OCI-LY7 (cell line): ENCODE data around the gene SLC30A7. TPM values are rescaled to one million over a fixed set of nuclear protein-coding genes. Genes with fewer than 3 reads are reported as not detected.

Experiments
- BruUV-seq: library from RNA; stranded (reverse); fragments of 400-500 nt; replicated peaks from 2 replicates; lab custom pipeline; 2021; lab: Mats Ljungman, UMichigan
- CTCF ChIA-PET: fragments of 300-600 bp; sonication (Branson Sonifier 250); formaldehyde crosslinking; loops from one replicate; lab custom pipeline; 2022; ENCODE audit warnings: antibody characterized with exemption; ENCODE audit not compliant: unreplicated experiment; lab: Charles Lee
- POLR2A ChIA-PET: fragments of 300-600 bp; sonication (Branson Sonifier 250); formaldehyde crosslinking; loops from one replicate; lab custom pipeline; 2022; ENCODE audit warnings: antibody characterized with exemption; lab: Charles Lee
- DNase-seq: peaks from one replicate; pipeline ENCODE4 v3.0.0-alpha.2; 2015; ENCODE audit warnings: low spot score
- H2AFZ ChIP-seq: fragments of 200-600 bp; sonication (generic), shearing (Covaris generic); 2 replicates; pipeline ENCODE4 v1.6.1; 2014; ENCODE audit warnings: mild to moderate bottlenecking, antibody characterized with exemption, low read length, moderate library complexity
- H3K27ac ChIP-seq: fragments of 200-600 bp; sonication (generic); 2 replicates; pipeline ENCODE4 v1.5.1; 2014; ENCODE audit warnings: mixed run types, low read depth, mild to moderate bottlenecking, moderate library complexity, low read length, inconsistent platforms; ENCODE audit not compliant: poor library complexity, severe bottlenecking
- H3K36me3 ChIP-seq: fragments of 200-600 bp; sonication (generic); 2 replicates; pipeline ENCODE4 v1.6.1; 2014; ENCODE audit warnings: mild to moderate bottlenecking, antibody characterized with exemption, low read length, moderate library complexity, mixed read lengths; ENCODE audit not compliant: insufficient read depth
- H3K4me1 ChIP-seq: fragments of 200-600 bp; sonication (generic); 2 replicates; pipeline ENCODE4 v1.5.1; 2014; ENCODE audit warnings: mild to moderate bottlenecking, low read length; ENCODE audit not compliant: insufficient read depth, poor library complexity, severe bottlenecking
- H3K4me2 ChIP-seq: fragments of 200-600 bp; sonication (generic); 2 replicates; pipeline ENCODE4 v1.6.1; 2014; ENCODE audit warnings: mild to moderate bottlenecking, low read length
- H3K4me3 ChIP-seq: fragments of 200-600 bp; sonication (generic); 2 replicates; pipeline ENCODE4 v1.5.1; 2014; ENCODE audit warnings: mild to moderate bottlenecking, low read depth, low read length; ENCODE audit not compliant: poor library complexity, severe bottlenecking
- H3K79me2 ChIP-seq: fragments of 200-600 bp; sonication (generic); 2 replicates; pipeline ENCODE4 v1.6.1; 2016; ENCODE audit warnings: low read depth, mild to moderate bottlenecking, low read length, moderate library complexity, mixed read lengths; ENCODE audit not compliant: insufficient read depth
- H3K9me2 ChIP-seq: fragments of 200-600 bp; sonication (generic); 2 replicates; pipeline ENCODE4 v1.6.1; 2016; ENCODE audit warnings: mild to moderate bottlenecking, low read length, mixed read lengths; ENCODE audit not compliant: insufficient read depth
- H3K9me3 ChIP-seq: fragments of 200-600 bp; sonication (generic); 2 replicates; pipeline ENCODE4 v1.6.1; 2014; ENCODE audit warnings: mild to moderate bottlenecking, mixed run types, low read length, mixed read lengths
- H4K20me1 ChIP-seq: fragments of 200-600 bp; sonication (generic); 2 replicates; pipeline ENCODE4 v1.6.1; 2014; ENCODE audit warnings: mild to moderate bottlenecking, antibody characterized with exemption, low read length, moderate library complexity, mixed read lengths; ENCODE audit not compliant: insufficient read depth
- CTCF ChIP-seq: fragments of 200-600 bp; sonication (generic); conservative IDR thresholded peaks from 2 replicates; pipeline ENCODE4 v1.5.1; 2014; ENCODE audit warnings: mild to moderate bottlenecking, antibody characterized with exemption, low read length, moderate library complexity, mixed read lengths
- EZH2phosphoT487 ChIP-seq: fragments of 200-600 bp; sonication (generic); IDR thresholded peaks from 2 replicates; pipeline ENCODE4 v1.6.1; 2018; ENCODE audit warnings: low read depth, borderline replicate concordance, mild to moderate bottlenecking, mixed run types, antibody characterized with exemption, low read length, moderate library complexity, mixed read lengths
- intact Hi-C: fragments of 100-400 bp; cut with micrococcal nuclease; formaldehyde crosslinking; loops from one replicate; pipeline ENCODE4 v1.10.0; 2022; ENCODE audit not compliant: unreplicated experiment
- total RNA-seq, 2 experiments: library from RNA; depleted of rRNA in 1 of 2; stranded (reverse); fragments of >200 nt in 1 of 2; shearing (Covaris generic) in 1 of 2; gene quantifications; 2 replicates each; pipeline ENCODE4 v1.2.3, GENCODE V29; 2014 to 2022

SLC30A7 gene
- total RNA-seq, 2 experiments from 2014 or later: 8.6 to 15.3 TPM

GRCh38 chr1:101005183-101005582 lies 109.3 kb downstream of the SLC30A7 start:
- peaks cover 73% of the 10 kb centered on the region for H3K36me3 ChIP-seq
- ChIA-PET CTCF (no interaction called here), POLR2A (interaction anchor here (0.6 to 2.6 kb wide), 4 partner anchors 9 to 573 kb away, joined by 3 to 9 read pairs (median 3); no protein-coding TSS in a partner anchor)
- H3K79me2 ChIP-seq: no peaks in the 10 kb centered on the region
- no peak overlapping the region for H3K27ac ChIP-seq
- H4K20me1 ChIP-seq: 0 out of 2 replicates have a peak, but pooled peaks cover 4% of the 10 kb centered on the region
- H3K4me3 ChIP-seq: no peak overlapping the region
- no peak overlapping the region for H3K4me2 ChIP-seq
- H3K4me1 ChIP-seq: peaks cover 8% of the 10 kb centered on the region
- intact Hi-C loops: no loop called here
- DNase-seq: no peak
- TF ChIP-seq CTCF: no peak
- no peak for TF ChIP-seq EZH2phosphoT487
- H2AFZ ChIP-seq: no peak overlapping the region
- no TSS peak for BruUV-seq
- H3K9me3 ChIP-seq: no peaks in the 10 kb centered on the region
- H3K9me2 ChIP-seq: no peaks in the 10 kb centered on the region

- Histone ChIP-seq H3K9me2 (no peaks in the 10 kb centered on the region), H3K36me3 (peaks cover 72% of the 10 kb centered on the region), H4K20me1 (0 out of 2 replicates have a peak, but pooled peaks cover 4% of the 10 kb centered on the region), H3K79me2 (no peaks in the 10 kb centered on the region), H3K27ac (no peak overlapping the region), H3K4me3 (no peak overlapping the region), H3K4me1 (peaks cover 8% of the 10 kb centered on the region), H3K9me3 (no peaks in the 10 kb centered on the region), H3K4me2 (no peak overlapping the region), H2AFZ (no peak overlapping the region)
- TF ChIP-seq EZH2phosphoT487 (no peak), CTCF (no peak)
- DNase-seq: no peak
- intact Hi-C loops: no loop called here
- ChIA-PET CTCF (no interaction called here), POLR2A (interaction anchor here (0.7 to 2.6 kb wide), 3 partner anchors 19 to 968 kb away, joined by 3 to 9 read pairs (median 4); no protein-coding TSS in a partner anchor)
- BruUV-seq: no TSS peak
Observed at GRCh38 chr1:101005871-101006270, 110.0 kb downstream of the SLC30A7 start.

GRCh38 chr1:101006553-101006952 lies 110.7 kb downstream of the SLC30A7 start:
- intact Hi-C loops: no loop called here
- Histone ChIP-seq H3K79me2 (no peaks in the 10 kb centered on the region), H3K9me2 (no peaks in the 10 kb centered on the region), H3K4me1 (peaks cover 8% of the 10 kb centered on the region), H2AFZ (no peak overlapping the region), H3K9me3 (no peaks in the 10 kb centered on the region), H4K20me1 (0 out of 2 replicates have a peak, but pooled peaks cover 4% of the 10 kb centered on the region), H3K4me3 (no peak overlapping the region), H3K4me2 (no peak overlapping the region), H3K27ac (no peak overlapping the region), H3K36me3 (peaks cover 74% of the 10 kb centered on the region)
- BruUV-seq: no TSS peak
- ChIA-PET CTCF (no interaction called here), POLR2A (interaction anchor here (0.7 kb wide), 2 partner anchors 969 to 1107 kb away, joined by 3 to 4 read pairs; no protein-coding TSS in a partner anchor)
- no peak for DNase-seq
- TF ChIP-seq CTCF (no peak), EZH2phosphoT487 (no peak)
